OCI-LY3 (cell line): ENCODE measurements around the gene MRAS.

Experiments
- EZH2phosphoT487 ChIP-seq: fragments of 200-600 bp; shearing (Covaris generic); IDR thresholded peaks from 2 replicates; pipeline ENCODE4 v1.6.1; 2018; ENCODE audit warnings: antibody characterized with exemption, mixed run types, low read depth
- TF ChIP-seq, protein P1 (sequence below): fragments of 200-600, 300-600 bp; sonication (generic); IDR thresholded peaks from 2 replicates; pipeline ENCODE4 v1.5.1; 2014; ENCODE audit warnings: antibody characterized with exemption, low read length, low read depth

DNA sequence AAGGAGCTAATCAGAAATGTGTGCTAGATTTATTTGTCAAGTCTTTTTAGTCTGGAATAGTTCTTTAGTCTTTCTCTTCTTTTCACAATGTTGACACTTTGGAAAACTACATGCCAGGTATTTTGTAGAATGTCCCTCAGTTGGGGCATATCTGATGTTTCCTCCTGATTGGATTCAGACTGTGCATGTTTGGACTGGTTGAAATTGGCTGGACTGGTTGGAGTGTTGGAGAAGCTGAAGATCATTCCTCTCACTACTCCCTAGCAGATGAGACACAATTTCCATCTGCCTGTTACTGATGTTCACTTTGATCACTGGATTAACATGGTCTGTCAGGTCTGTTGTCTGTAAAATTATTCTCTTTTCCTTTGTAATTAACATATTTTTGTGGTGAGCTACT is 22.4 kb upstream of the MRAS start:
- TF ChIP-seq, protein P1, sequence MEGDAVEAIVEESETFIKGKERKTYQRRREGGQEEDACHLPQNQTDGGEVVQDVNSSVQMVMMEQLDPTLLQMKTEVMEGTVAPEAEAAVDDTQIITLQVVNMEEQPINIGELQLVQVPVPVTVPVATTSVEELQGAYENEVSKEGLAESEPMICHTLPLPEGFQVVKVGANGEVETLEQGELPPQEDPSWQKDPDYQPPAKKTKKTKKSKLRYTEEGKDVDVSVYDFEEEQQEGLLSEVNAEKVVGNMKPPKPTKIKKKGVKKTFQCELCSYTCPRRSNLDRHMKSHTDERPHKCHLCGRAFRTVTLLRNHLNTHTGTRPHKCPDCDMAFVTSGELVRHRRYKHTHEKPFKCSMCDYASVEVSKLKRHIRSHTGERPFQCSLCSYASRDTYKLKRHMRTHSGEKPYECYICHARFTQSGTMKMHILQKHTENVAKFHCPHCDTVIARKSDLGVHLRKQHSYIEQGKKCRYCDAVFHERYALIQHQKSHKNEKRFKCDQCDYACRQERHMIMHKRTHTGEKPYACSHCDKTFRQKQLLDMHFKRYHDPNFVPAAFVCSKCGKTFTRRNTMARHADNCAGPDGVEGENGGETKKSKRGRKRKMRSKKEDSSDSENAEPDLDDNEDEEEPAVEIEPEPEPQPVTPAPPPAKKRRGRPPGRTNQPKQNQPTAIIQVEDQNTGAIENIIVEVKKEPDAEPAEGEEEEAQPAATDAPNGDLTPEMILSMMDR = no peak
- TF ChIP-seq EZH2phosphoT487 = no peak
